ENCODE data around the gene NAPA.

NAPA gene

GRCh38 chr19:47507012-47507411 is 7.9 kb downstream of the NAPA start:
- no peak for DNase-seq (ENCODE audit: extremely low read depth, insufficient read length)
- TF ChIP-seq CTCF (IDR thresholded peaks at IDR 0.05; ENCODE audit: insufficient read depth, low read length, poor library complexity, severe bottlenecking) = no peak
- H3K27me3 ChIP-seq (replicated peaks; ENCODE audit: control insufficient read depth, insufficient read depth, low read length) = no peaks in the 10 kb centered on the region
- H3K36me3 ChIP-seq (ENCODE audit: control insufficient read depth, insufficient read depth, low read length) = peaks cover 27% of the 10 kb centered on the region
- no peak overlapping the region for H3K4me3 ChIP-seq (replicated peaks; ENCODE audit: low read depth, low read length)

DNA sequence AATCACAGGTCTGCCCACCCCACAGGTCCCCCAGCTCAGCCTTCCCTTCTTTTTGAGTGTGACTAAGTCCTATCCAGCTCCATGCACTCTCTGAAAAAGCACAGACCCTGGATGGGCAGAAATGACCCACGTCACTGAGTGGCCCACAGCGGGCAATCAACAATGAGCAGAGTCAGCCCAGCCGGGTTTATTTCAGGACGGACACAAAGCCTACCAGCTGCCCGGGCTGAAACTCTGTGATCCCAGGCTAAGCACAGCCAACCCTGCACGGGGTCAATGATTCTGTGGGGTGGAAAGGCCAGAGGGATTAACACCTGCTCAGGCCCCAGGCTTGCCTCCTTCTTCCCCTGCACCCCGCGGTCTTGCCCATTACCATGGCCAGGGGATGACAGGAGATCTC is 8.4 kb downstream of the NAPA start:
- no peak for TF ChIP-seq CTCF (IDR thresholded peaks at IDR 0.05; ENCODE audit: insufficient read depth, low read length, poor library complexity, severe bottlenecking)
- Histone ChIP-seq H3K36me3 (ENCODE audit: control insufficient read depth, insufficient read depth, low read length) (peaks cover 25% of the 10 kb centered on the region), H3K4me3 (replicated peaks; ENCODE audit: low read depth, low read length) (no peak overlapping the region), H3K27me3 (replicated peaks; ENCODE audit: control insufficient read depth, insufficient read depth, low read length) (no peaks in the 10 kb centered on the region)
- DNase-seq (ENCODE audit: extremely low read depth, insufficient read length) = no peak

DNA sequence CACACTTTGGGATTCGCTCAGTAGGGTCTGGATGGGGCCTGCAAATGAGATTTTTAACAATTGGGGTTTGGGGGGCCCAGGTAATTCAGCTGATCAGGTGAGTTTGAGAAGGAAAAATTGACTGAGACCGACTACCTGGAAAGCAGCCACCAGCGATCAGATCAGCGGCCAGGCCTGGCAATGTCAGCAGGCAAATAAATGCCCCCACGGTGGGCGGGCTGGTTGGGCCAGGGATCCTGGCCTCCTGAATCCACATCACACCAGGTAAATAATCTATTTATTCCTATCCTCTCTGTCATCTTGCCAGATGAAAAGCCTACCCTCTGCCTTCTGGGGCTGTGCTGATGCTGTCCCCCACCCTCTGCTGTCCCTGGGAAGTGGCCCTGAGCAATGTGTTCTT is 9.4 kb downstream of the NAPA start:
- Histone ChIP-seq H3K36me3 (ENCODE audit: control insufficient read depth, insufficient read depth, low read length) (peaks cover 25% of the 10 kb centered on the region), H3K27me3 (replicated peaks; ENCODE audit: control insufficient read depth, insufficient read depth, low read length) (no peaks in the 10 kb centered on the region), H3K4me3 (replicated peaks; ENCODE audit: low read depth, low read length) (no peak overlapping the region)
- no peak for DNase-seq (ENCODE audit: extremely low read depth, insufficient read length)
- no peak for TF ChIP-seq CTCF (IDR thresholded peaks at IDR 0.05; ENCODE audit: insufficient read depth, low read length, poor library complexity, severe bottlenecking)

GRCh38 chr19:47503826-47504150 is 11.1 kb downstream of the NAPA start:
- no peak for TF ChIP-seq CTCF (IDR thresholded peaks at IDR 0.05; ENCODE audit: insufficient read depth, low read length, poor library complexity, severe bottlenecking)
- Histone ChIP-seq H3K27me3 (replicated peaks; ENCODE audit: control insufficient read depth, insufficient read depth, low read length) (no peaks in the 10 kb centered on the region), H3K4me3 (replicated peaks; ENCODE audit: low read depth, low read length) (no peak overlapping the region), H3K36me3 (ENCODE audit: control insufficient read depth, insufficient read depth, low read length) (peaks cover 28% of the 10 kb centered on the region)
- no peak for DNase-seq (ENCODE audit: extremely low read depth, insufficient read length)

- no peak for DNase-seq (ENCODE audit: extremely low read depth, insufficient read length)
- Histone ChIP-seq H3K27me3 (replicated peaks; ENCODE audit: control insufficient read depth, insufficient read depth, low read length) (no peaks in the 10 kb centered on the region), H3K36me3 (ENCODE audit: control insufficient read depth, insufficient read depth, low read length) (peaks cover 31% of the 10 kb centered on the region), H3K4me3 (replicated peaks; ENCODE audit: low read depth, low read length) (no peak overlapping the region)
- TF ChIP-seq CTCF (IDR thresholded peaks at IDR 0.05; ENCODE audit: insufficient read depth, low read length, poor library complexity, severe bottlenecking) = no peak
Observed at GRCh38 chr19:47503130-47503825, 11.6 kb downstream of the NAPA start.
